Dedifferentiated amniotic fluid mesenchymal stem cell (primary cell): ENCODE data around the gene DEFB124.
A peak's percentile ranks its signal among the peaks of the same experiment; 100 is the strongest.
"Not testable (repeated sequence)": the region's sequence is repeated elsewhere in the genome, so short reads cannot be mapped to it uniquely, and the experiment has no call there.

ENCODE experiments used
- DNase-seq: peaks from one replicate; pipeline ENCODE4 v3.0.0-alpha.2; 2016; ENCODE audit errors: extremely low spot score

The DEFB124 gene

DNA sequence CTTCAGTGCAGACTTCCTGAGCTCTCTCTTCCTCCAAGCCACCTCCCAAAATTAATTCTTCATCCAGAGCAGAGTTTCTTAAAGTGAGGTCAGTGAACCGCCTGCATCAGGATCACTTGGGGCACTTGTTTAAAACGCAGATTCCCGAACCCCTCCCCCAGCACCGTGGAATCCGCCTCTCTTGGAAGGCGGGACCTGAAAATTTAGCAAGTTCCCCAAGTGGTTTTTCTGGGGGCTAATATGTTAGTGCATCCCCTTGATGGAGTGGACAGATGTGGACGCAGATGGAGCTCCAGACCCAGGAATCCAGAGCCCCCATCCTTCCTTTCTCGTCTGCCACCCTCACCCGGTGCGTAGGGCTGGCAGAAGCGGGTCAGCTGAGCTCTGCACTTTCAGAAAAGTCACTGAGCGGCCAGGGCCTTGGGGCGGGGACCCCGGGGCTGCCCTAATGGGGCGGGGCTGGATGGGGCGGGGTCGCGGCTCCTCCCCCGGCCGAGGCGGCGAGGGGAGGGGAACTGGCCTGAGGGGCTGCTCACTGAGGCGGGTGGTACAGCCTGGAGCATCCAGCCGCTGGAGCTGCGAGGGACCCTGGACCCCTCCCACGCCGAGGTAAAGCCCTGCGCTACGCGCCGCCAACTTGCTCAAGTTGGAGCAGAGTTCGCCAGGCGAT, at the start of gene DEFB124, which contains the start of gene REM1:
DEFB124 (minus strand) TSS at position 370 of the 670 bp plus-strand sequence. CDS start 2,114 bp downstream, outside the sequence.
REM1 (plus strand) TSS at position 531 of the 670 bp plus-strand sequence. CDS start 1,158 bp downstream, outside the sequence.
- no peak for DNase-seq

DNA sequence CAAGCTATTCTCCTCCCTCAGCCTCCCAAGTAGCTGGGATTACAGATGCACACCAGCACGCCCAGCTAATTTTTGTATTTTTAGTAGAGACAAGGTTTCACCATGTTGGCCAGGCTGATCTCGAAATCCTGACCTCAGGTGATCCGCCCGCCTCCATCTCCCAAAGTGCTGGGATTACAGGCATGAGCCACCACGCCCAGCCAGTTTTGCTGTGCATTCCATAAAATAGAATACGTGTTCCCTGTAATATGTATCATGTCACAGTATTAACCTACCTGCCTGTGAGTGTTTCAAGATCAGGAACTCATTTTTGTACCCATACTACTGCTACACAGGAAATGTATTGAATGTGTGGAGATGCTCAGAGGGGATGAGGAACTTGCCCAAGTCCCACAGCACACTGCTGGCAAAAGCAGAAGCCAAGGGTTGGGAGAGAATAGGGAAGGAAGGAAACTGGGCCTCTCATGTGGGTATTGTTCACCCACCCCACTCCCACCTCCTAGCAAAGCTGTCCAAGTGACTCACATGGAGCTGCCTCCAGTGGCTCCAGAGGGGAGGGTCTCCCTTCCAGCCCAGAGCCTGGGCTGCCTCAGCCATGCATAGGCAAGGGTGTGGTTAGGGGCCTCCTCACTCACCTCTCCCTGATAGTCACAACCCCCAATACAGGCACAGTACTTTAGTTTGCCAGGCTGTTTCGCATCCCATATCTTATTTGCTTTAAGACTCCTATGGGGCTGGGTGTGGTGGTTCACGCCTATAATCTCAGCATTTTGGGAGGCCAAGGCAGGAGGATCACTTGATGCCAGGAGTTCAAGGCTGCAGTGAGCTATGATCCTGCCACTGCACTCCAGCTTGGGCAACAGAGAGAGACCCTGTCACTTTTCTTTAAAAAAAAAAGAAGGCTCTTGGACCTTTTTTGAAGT, 48.7 kb upstream of the DEFB124 start:
- DNase-seq, result no peak

DNA sequence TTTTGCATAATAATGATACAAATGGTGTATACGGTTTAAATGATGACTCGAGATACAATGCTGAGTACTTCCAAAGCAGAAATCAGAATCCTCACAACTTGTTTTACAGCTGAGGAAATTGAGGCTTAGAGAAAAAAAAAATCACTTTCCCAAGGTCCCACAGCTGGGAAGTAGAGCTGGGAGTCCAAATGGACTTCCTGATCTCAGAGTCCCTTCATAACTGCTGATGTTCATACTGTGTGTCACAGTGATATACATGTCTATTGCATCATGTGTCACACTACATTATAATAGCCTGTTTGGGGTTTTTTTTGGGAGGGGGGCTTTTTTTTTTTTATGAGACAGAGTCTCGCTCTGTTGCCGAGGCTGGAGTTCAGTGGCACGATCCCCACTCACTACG, 47.8 kb upstream of the DEFB124 start:
- no peak for DNase-seq

DNA sequence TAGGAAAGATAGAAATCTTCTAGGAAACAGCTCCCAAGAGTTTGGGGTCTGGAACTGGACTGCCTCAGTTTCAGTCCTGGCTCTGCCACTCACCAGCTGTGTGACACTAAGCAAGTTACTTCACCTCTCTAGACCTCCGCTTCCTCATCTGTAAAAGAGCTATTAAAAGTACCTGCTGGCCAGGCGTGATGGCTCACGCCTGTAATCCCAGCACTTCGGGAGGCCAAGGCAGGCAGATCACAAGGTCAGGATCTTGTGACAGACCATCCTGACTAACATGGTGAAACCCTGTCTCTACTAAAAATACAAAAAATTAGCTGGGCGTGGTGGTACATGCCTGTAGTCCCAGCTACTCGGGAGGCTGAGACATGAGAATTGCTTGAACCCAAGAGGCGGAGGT, 46.3 kb upstream of the DEFB124 start:
- DNase-seq, result not testable (repeated sequence)

DNA sequence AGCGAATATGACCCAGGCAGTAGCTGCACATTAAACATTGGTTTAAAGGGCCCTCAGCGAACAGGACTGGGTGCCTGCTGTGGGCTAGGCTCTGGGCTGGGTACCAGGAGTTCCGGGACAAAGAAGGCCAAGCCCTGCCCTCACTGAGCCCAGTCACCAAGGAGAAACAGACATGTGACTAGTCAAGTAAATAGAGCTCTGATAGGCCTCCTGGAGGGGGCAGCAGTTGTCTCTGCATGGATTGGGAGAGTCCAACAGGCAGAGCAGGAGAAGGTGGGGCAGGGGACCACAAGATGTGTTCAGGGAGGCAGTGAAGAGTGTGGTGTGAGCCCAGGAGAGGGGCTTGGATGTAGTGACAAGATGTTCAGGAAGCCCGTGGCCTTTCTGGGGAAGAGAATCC, 42.4 kb upstream of the DEFB124 start:
- peak; percentile 51 for DNase-seq

DNA sequence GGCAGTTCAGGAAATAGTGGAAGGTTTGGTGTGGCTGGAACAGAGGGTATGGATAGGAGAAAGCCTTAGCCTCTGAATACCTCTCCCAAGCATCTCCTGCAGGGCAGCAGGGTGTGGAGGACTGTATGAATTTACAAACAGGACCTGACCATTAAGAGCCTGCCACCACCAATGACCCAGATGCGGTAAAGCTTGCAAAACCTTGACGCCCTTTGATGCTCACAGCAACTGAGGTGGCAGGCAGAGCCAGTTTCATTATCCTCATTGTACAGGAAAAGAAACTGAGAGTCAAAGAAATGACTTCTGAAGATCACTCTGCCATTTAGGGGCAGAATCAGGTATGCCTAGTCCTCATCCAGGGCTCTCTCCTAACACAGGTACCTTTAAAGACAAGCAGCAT, 41.7 kb upstream of the DEFB124 start:
- no peak for DNase-seq

- DNase-seq, result no peak
Observed at GRCh38 chr20:31516166-31516565, 41.2 kb upstream of the DEFB124 start.

GRCh38 chr20:31515775-31516107, 40.8 kb upstream of the DEFB124 start:
- no peak for DNase-seq

DNA sequence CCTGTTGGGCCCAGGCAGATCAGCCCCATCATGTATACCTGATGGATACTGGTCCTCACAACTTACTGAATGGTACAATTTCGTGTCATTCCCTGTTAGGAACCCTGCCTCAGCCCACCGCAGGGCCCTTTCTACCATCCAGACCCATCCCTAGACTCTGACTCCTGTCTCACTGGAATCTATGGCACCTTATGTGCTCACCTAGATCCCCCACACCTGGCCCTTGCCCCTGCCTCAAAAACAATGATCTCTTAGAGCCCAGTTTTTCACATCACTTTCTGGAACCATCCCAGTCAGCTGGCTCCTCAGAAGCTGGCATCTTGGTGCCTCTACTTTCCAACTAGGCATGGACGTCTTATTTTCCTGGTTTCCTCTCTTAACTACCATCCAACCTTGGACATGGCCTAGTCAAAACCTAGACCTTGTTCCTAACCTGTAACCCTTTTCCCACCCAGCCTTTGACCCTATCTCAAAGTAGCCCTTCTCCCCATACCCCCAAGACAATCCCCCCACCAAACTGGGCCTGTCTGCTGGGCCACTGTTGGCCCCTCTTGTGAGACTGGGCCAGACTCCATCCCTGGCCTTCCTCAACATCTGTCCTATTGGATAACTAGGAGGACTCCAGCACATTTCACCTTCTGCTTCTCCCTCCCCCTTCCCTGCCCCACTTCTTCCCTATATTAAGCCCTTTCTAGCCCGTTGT, 40.3 kb upstream of the DEFB124 start:
- DNase-seq, result no peak

- DNase-seq, result peak; percentile 93
Observed at GRCh38 chr20:31514154-31515071, 39.5 kb upstream of the DEFB124 start, which contains the start of gene HM13. TSS of gene HM13 (plus strand) at chr20:31514442. CDS start at chr20:31514552, 110 bp downstream.

- DNase-seq, result no peak
Observed at GRCh38 chr20:31508517-31509244, 33.8 kb upstream of the DEFB124 start.

DNA sequence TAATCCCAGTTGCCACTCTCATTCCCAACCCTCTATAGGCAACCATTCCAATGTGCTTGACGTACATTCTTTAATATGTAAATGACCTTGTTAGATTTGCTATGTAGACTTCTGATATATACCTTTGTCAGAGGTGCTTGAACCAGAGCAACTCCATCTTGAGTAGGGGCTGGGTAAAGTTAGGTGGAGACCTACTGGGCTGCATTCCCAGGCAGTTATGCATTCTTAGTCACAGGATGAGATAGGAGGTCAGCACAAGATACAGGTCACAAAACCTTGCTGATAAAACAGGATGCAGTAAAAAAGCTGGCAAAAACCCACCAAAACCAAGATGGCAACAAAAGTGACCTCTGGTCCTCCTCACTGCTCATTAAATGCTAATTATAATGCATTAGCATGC, 31.0 kb upstream of the DEFB124 start:
- no peak for DNase-seq

DNA sequence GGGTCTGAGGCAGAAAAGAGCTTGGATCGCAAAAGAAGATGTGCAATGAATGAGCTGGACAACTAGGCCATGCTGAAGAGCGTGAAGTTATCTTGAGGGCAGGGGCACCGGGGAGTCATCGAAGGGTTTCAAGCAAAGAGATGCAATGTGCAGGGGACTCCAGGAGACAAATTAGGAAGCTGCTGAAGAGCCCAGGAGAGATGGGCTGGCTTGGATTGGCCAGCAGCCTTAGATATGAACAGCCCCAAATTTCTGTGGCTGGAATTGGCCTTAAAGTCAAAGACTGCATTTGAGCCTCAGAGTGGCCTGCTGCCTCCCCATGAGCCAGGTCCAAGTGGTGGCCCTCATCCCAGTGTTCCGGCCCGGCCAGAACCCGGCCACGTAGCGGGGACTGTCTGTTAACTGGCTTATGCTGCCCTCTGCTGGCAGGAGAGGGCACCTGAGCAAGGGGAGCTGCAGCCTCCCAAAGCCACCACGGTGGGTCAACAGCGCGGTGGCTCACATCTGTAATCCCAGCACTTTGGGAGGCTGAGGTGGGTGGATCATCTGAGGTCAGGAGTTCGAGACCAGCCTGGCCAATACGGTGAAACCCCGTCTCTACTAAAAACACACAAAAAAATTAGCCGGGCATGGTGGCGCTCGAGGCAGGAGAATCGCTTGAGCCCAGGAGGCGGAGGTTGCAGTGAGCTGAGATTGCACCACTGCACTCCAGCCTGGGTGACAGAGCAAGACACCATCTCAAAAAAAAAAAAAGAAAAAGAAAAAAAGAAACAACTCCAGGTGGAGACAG, 28.2 kb upstream of the DEFB124 start:
- peak; percentile 54 for DNase-seq

GRCh38 chr20:31500527-31500926, 25.6 kb upstream of the DEFB124 start:
- no peak for DNase-seq

DNA sequence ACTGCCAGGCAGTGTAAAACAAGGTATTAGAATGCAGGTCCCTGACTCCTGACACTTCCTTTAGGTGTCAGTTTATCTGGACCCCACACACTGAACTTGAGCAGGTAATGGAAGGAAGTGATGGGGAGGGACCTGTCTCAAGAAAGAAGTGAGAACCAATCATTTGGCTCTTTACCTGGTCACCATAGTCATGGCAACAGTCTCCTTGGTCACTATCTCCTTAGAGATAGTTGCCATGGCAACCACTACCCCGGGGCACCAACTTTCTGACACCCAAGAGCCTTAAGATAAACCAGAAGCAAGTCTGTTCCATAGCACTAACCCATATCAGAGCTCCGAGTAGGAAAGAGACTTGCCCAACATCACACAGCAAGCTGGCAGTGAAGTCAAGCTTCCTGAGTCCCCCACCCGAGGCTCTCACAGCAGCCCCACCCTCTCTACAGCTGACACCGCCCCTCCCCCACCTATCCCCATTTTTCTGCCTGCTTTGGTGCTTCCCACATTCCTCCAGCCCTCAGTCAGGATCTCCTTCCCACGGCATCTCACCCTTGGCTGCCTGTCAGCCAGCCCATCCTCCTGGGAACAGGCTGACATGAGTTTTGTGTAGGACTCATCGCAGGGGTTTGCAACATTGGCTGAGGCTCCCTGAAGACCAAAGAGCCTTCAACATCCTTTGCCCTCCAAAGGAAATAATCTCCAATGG, 23.1 kb upstream of the DEFB124 start:
- no peak for DNase-seq

DNA sequence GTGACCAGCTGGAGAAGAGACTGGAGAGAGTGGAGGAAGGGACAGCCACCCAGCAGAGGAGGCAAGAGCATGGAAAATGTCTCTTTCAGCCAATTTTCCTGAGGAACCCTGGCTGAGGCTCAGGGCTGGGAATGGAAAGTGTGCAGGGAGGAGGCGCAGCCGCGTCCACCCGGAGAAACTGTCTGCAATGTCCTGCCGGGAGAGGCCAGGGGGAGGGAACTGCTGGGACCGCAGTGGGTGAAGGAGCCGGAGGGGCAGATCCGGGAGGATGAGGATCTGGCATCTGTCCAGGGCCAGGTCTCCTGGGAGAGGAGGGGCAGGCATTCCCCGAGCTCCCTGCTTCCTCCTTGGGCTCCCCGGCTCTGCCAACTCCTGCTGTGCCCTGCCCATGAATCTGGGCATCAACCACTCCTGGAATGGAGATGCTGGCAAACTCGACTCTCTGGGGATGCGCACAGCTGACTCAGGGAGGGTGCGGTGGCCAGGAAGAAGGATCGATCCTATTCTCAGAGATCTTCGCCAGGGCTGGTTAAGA, 21.9 kb upstream of the DEFB124 start:
- no peak for DNase-seq

- DNase-seq, result no peak
Observed at GRCh38 chr20:31494131-31494530, 19.2 kb upstream of the DEFB124 start.

DNA sequence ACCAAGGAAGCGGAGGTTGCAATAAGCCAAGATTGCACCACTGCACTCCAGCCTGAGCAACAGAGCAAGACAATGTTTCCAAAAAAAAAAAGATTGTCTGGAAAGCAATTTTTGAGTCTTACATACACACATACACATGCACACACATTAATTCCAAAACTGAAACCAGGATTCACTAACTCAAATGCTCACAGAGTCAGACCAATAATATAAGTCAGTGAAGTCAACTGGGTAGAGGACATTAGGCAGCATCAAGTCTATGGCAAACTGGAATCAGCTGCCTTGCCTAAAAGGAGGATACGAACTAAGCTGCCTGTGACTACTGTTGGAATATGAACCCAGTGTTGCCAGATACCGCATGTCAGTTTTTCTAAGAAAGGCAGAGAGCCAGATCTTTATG, 15.8 kb upstream of the DEFB124 start:
- DNase-seq, result no peak

GRCh38 chr20:31489152-31489551, 14.2 kb upstream of the DEFB124 start:
- no peak for DNase-seq
